ENCODE measurements around the gene CLDN17. TPM values are rescaled to one million over a fixed set of nuclear protein-coding genes. Genes with fewer than 3 reads are reported as not detected.

CLDN17 gene
- polyA plus RNA-seq, 1 of the 3 experiments (the other 2 are of a cell fraction), result not detected

- Histone ChIP-seq H3K9me2 (no peaks in the 10 kb centered on the region), H3F3A (replicated peaks; ENCODE audit: insufficient read depth) (no peaks in the 10 kb centered on the region), H3K27me3 (ENCODE audit: insufficient read depth) (no peaks in the 10 kb centered on the region), H3K4me3 (ENCODE audit: low read depth in 2 of 2, low read length in 1 of 2) (no peak overlapping the region), H3K4me1 (ENCODE audit: control insufficient read depth in 1 of 2, insufficient read depth in 2 of 2, low read depth in 1 of 2, low read length in 1 of 2) (no peaks in the 10 kb centered on the region), H4K20me1 (ENCODE audit: insufficient read depth) (no peaks in the 10 kb centered on the region), H3K79me2 (ENCODE audit: insufficient read depth) (no peaks in the 10 kb centered on the region), H3K9me3 (no peaks in the 10 kb centered on the region), H3K36me3 (replicated peaks in 1 of 2; ENCODE audit: control insufficient read depth in 1 of 2, insufficient read depth in 2 of 2, low read length in 1 of 2) (no peaks in the 10 kb centered on the region), H3K27ac (ENCODE audit: low read depth in 2 of 2, low read length in 1 of 2) (no peak overlapping the region), H3K4me2 (no peak overlapping the region), H3K9ac (no peak overlapping the region), H2AFZ (ENCODE audit: low read depth) (no peak overlapping the region)
- no peak for TF ChIP-seq NRF1 (IDR thresholded peaks at IDR 0.05; ENCODE audit: low read depth, low read length)
- TF ChIP-seq, protein P1, sequence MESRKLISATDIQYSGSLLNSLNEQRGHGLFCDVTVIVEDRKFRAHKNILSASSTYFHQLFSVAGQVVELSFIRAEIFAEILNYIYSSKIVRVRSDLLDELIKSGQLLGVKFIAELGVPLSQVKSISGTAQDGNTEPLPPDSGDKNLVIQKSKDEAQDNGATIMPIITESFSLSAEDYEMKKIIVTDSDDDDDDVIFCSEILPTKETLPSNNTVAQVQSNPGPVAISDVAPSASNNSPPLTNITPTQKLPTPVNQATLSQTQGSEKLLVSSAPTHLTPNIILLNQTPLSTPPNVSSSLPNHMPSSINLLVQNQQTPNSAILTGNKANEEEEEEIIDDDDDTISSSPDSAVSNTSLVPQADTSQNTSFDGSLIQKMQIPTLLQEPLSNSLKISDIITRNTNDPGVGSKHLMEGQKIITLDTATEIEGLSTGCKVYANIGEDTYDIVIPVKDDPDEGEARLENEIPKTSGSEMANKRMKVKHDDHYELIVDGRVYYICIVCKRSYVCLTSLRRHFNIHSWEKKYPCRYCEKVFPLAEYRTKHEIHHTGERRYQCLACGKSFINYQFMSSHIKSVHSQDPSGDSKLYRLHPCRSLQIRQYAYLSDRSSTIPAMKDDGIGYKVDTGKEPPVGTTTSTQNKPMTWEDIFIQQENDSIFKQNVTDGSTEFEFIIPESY (IDR thresholded peaks at IDR 0.05; ENCODE audit: borderline replicate concordance, low read depth), result no peak
- no peak for TF ChIP-seq FOXJ3 (CRISPR knock-in tag; IDR thresholded peaks at IDR 0.05)
- TF ChIP-seq IRF3 (IDR thresholded peaks at IDR 0.05; ENCODE audit: low read depth, low read length), result no peak
- ChIA-PET POLR2A (no interaction called here), CTCF (no interaction called here)
- 1% methylated on average over 6 of the region's 6 CpGs for WGBS (ENCODE audit: low lambda C conversion rate)
- DNase-seq, result no peak
Measured at GRCh38 chr21:30138483-30138882, 28.1 kb downstream of the CLDN17 start.

DNA sequence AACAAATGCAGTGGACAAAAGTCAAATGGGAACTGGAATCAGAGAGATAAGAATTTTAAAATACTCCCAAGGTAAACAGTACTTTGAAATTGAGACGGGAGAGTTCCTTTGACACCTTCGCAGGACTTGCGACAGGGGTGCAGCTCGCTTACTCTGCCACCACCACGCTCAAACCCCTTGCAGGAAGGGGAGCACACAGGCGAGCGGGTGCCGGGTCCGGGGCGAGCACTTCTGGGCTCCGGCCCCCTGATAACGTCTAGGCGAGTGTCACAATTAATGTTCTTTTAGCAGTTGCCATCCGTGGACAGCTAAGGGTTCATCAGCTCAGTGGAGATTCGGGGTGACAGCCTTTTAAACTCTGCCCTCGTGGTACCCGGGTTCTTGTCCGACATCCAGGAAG, 37.4 kb downstream of the CLDN17 start:
- Histone ChIP-seq H2AFZ (ENCODE audit: low read depth) (no peak overlapping the region), H4K20me1 (ENCODE audit: insufficient read depth) (no peaks in the 10 kb centered on the region), H3K4me2 (no peak overlapping the region), H3K9me2 (no peaks in the 10 kb centered on the region), H3F3A (replicated peaks; ENCODE audit: insufficient read depth) (no peaks in the 10 kb centered on the region), H3K27me3 (ENCODE audit: insufficient read depth) (no peaks in the 10 kb centered on the region; the same call in 1 of the 2 replicates), H3K79me2 (ENCODE audit: insufficient read depth) (no peaks in the 10 kb centered on the region), H3K4me3 (ENCODE audit: low read depth in 2 of 2, low read length in 1 of 2) (no peak overlapping the region), H3K9me3 (no peaks in the 10 kb centered on the region), H3K27ac (ENCODE audit: low read depth in 2 of 2, low read length in 1 of 2) (no peak overlapping the region), H3K4me1 (ENCODE audit: control insufficient read depth in 1 of 2, insufficient read depth in 2 of 2, low read depth in 1 of 2, low read length in 1 of 2) (no peaks in the 10 kb centered on the region), H3K36me3 (replicated peaks in 1 of 2; ENCODE audit: control insufficient read depth in 1 of 2, insufficient read depth in 2 of 2, low read length in 1 of 2) (no peaks in the 10 kb centered on the region), H3K9ac (no peak overlapping the region)
- DNase-seq, result no peak
- 7% methylated on average over 7 of the region's 18 CpGs for WGBS (ENCODE audit: low lambda C conversion rate)
- POLR2A ChIA-PET, result interaction anchor here (0.6 kb wide), 1 partner anchor 32 kb away, joined by 3 read pairs; no protein-coding TSS in a partner anchor
- CTCF ChIA-PET, result no interaction called here
- TF ChIP-seq SIN3A (IDR thresholded peaks at IDR 0.05; ENCODE audit: borderline replicate concordance, low read depth, low read length), result no peak
- TF ChIP-seq NFIC (IDR thresholded peaks at IDR 0.05; ENCODE audit: borderline replicate concordance), result no peak
- TF ChIP-seq YY1 (IDR thresholded peaks at IDR 0.05; ENCODE audit: low read depth), result no peak
- no peak for TF ChIP-seq SMC3 (IDR thresholded peaks at IDR 0.05; ENCODE audit: low read depth, low read length)
- TF ChIP-seq JUND (IDR thresholded peaks at IDR 0.05), result no peak
- TF ChIP-seq, protein P2, sequence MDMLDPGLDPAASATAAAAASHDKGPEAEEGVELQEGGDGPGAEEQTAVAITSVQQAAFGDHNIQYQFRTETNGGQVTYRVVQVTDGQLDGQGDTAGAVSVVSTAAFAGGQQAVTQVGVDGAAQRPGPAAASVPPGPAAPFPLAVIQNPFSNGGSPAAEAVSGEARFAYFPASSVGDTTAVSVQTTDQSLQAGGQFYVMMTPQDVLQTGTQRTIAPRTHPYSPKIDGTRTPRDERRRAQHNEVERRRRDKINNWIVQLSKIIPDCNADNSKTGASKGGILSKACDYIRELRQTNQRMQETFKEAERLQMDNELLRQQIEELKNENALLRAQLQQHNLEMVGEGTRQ (IDR thresholded peaks at IDR 0.05; ENCODE audit: borderline replicate concordance, low read depth, low read length), result no peak
- TF ChIP-seq RFX5 (IDR thresholded peaks at IDR 0.05; ENCODE audit: low read length), result no peak
- TF ChIP-seq REST (IDR thresholded peaks at IDR 0.05; ENCODE audit: low read depth, low read length), result no peak
- TF ChIP-seq RAD21 (IDR thresholded peaks at IDR 0.05; ENCODE audit: low read length), result no peak
- TF ChIP-seq CTCF (IDR thresholded peaks at IDR 0.05), result no peak
- TF ChIP-seq GABPA (IDR thresholded peaks at IDR 0.05; ENCODE audit: low read depth), result no peak

All from SK-N-SH (cell line).